SK-N-SH treated with all-trans-retinoic acid at 6 μM for 48 hours (cell line): ENCODE results near the gene NCAM1.

ENCODE experiments used
- ATAC-seq: fragments of 200-7000 bp; cut with Tn5 transposase; 3 replicates; pipeline ENCODE4 v1.9.1; 2020; ENCODE audit warnings: mild to moderate bottlenecking, moderate library complexity
- ARNTL ChIP-seq: fragments of 450-650 bp; formaldehyde crosslinking; IDR thresholded peaks from 2 replicates; pipeline ENCODE4 v1.5.0; 2020; ENCODE audit warnings: low read depth, mild to moderate bottlenecking, moderate library complexity, borderline replicate concordance
- CSDC2 ChIP-seq: fragments of 250-450 bp; sonication (Bioruptor Pico); IDR thresholded peaks from 2 replicates; pipeline ENCODE4 v1.5.0; 2020; ENCODE audit warnings: mild to moderate bottlenecking, moderate library complexity
- ESRRG ChIP-seq: fragments of 250-450 bp; sonication (Bioruptor Pico); IDR thresholded peaks from 2 replicates; pipeline ENCODE4 v1.6.1; 2021; ENCODE audit warnings: mild to moderate bottlenecking
- GLIS3 ChIP-seq: fragments of 250-450 bp; sonication (Bioruptor Pico); IDR thresholded peaks from 2 replicates; pipeline ENCODE4 v1.5.0; 2020; ENCODE audit warnings: mild to moderate bottlenecking, moderate library complexity
- ISL1 ChIP-seq: fragments of 250-450 bp; sonication (Bioruptor Pico); IDR thresholded peaks from 2 replicates; pipeline ENCODE4 v2.1.2; 2022; ENCODE audit warnings: mild to moderate bottlenecking, moderate library complexity
- OSR1 ChIP-seq: fragments of 250-450 bp; sonication (Bioruptor Pico); IDR thresholded peaks from 2 replicates; pipeline ENCODE4 v1.8.0; 2022; ENCODE audit warnings: moderate library complexity, mild to moderate bottlenecking, inconsistent platforms
- RARB ChIP-seq: fragments of 250-450 bp; sonication (Bioruptor Pico); IDR thresholded peaks from 2 replicates; pipeline ENCODE4 v1.8.0; 2021; ENCODE audit warnings: mild to moderate bottlenecking, moderate library complexity
- SNAI2 ChIP-seq: fragments of 250-450 bp; sonication (Bioruptor Pico); IDR thresholded peaks from 2 replicates; pipeline ENCODE4 v1.5.0; 2020; ENCODE audit warnings: mild to moderate bottlenecking, moderate library complexity
- TCF4 ChIP-seq: fragments of 250-450 bp; sonication (Bioruptor Pico); IDR thresholded peaks from 2 replicates; pipeline ENCODE4 v1.8.0; 2021; ENCODE audit warnings: mild to moderate bottlenecking, moderate library complexity, borderline replicate concordance
- TOX ChIP-seq: fragments of 250-450 bp; sonication (Bioruptor Pico); IDR thresholded peaks from 2 replicates; pipeline ENCODE4 v1.8.0; 2021; ENCODE audit warnings: mild to moderate bottlenecking, moderate library complexity, borderline replicate concordance
- ZC3H10 ChIP-seq: fragments of 250-450 bp; sonication (Bioruptor Pico); IDR thresholded peaks from 2 replicates; pipeline ENCODE4 v1.5.1; 2021; ENCODE audit warnings: mild to moderate bottlenecking, moderate library complexity
- ZFP30 ChIP-seq: fragments of 450-650 bp; formaldehyde crosslinking; IDR thresholded peaks from 2 replicates; pipeline ENCODE4 v1.5.0; 2022; ENCODE audit warnings: mild to moderate bottlenecking, moderate library complexity
- ZNF70 ChIP-seq: fragments of 450-650 bp; formaldehyde crosslinking; IDR thresholded peaks from 2 replicates; pipeline ENCODE4 v1.5.0; 2020; ENCODE audit warnings: mild to moderate bottlenecking, moderate library complexity
- TF ChIP-seq, protein P1 (sequence below): fragments of 250-450 bp; sonication (Bioruptor Pico); IDR thresholded peaks from 2 replicates; pipeline ENCODE4 v1.5.0; 2020; ENCODE audit warnings: mild to moderate bottlenecking, moderate library complexity
- TF ChIP-seq, protein P2 (sequence below): fragments of 250-450 bp; sonication (Bioruptor Pico); IDR thresholded peaks from 2 replicates; pipeline ENCODE4 v1.5.1; 2020; ENCODE audit warnings: low read depth, mild to moderate bottlenecking, moderate library complexity
- TF ChIP-seq, protein P3 (sequence below): fragments of 250-450 bp; sonication (Bioruptor Pico); IDR thresholded peaks from 2 replicates; pipeline ENCODE4 v1.5.1; 2021; ENCODE audit warnings: mild to moderate bottlenecking, moderate library complexity
- TF ChIP-seq, protein P4 (sequence below): fragments of 250-450 bp; sonication (Bioruptor Pico); IDR thresholded peaks from 2 replicates; pipeline ENCODE4 v1.8.0; 2021; ENCODE audit warnings: low read depth, mild to moderate bottlenecking, moderate library complexity, borderline replicate concordance
- TF ChIP-seq, protein P5 (sequence below): fragments of 250-450 bp; sonication (Bioruptor Pico); IDR thresholded peaks from 2 replicates; pipeline ENCODE4 v1.8.0; 2020; ENCODE audit warnings: mild to moderate bottlenecking, moderate library complexity, borderline replicate concordance

NCAM1 gene

DNA sequence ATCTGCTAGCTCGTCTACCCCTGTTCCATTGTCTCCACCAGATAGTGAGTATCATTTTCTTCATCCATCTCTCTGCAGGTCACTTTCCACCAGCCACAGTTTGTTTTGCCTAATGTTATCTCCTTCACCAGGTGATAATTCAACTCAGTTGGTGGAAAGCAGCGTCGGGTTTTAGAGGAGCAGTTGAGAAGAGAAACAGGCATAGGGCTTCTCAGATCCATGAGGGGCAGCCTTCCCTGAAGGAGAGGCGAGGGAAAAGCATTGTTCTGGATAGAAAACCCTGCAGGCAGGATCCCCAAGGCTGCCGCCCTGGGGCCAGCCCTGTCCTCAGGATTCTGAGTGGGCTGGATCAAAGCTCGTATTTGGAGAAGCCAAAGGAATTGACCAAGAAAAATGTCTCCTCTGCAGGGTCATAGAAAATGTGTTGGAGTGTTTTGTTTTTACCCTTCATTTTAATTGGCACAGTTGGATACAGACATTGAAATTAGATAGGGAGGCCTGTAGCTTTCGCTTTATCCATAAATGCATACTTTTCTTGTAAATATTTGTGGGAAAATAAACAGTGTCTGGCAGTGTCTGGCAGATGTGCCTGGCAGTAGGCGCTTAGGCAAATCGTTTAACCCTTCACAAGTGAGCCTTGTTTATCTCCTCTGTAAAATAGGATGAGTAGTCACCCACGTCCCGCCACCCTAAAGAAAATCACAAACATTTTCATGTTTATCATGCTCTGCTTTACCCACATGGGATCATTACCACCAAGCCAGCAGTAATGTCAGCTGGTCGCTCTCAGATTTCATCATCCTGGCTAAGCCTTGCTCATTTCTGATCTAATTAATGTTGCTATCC is 279.8 kb downstream of the NCAM1 start:
- peak; percentile 39; the same call in 1 of the 3 replicates for ATAC-seq
- TF ChIP-seq ESRRG (CRISPR knock-in tag) (no peak), ARNTL (CRISPR knock-in tag) (no peak), OSR1 (CRISPR knock-in tag) (no peak), ZNF70 (no peak), ZFP30 (no peak), TOX (CRISPR knock-in tag) (no peak), GLIS3 (no peak)
- TF ChIP-seq, protein P1, sequence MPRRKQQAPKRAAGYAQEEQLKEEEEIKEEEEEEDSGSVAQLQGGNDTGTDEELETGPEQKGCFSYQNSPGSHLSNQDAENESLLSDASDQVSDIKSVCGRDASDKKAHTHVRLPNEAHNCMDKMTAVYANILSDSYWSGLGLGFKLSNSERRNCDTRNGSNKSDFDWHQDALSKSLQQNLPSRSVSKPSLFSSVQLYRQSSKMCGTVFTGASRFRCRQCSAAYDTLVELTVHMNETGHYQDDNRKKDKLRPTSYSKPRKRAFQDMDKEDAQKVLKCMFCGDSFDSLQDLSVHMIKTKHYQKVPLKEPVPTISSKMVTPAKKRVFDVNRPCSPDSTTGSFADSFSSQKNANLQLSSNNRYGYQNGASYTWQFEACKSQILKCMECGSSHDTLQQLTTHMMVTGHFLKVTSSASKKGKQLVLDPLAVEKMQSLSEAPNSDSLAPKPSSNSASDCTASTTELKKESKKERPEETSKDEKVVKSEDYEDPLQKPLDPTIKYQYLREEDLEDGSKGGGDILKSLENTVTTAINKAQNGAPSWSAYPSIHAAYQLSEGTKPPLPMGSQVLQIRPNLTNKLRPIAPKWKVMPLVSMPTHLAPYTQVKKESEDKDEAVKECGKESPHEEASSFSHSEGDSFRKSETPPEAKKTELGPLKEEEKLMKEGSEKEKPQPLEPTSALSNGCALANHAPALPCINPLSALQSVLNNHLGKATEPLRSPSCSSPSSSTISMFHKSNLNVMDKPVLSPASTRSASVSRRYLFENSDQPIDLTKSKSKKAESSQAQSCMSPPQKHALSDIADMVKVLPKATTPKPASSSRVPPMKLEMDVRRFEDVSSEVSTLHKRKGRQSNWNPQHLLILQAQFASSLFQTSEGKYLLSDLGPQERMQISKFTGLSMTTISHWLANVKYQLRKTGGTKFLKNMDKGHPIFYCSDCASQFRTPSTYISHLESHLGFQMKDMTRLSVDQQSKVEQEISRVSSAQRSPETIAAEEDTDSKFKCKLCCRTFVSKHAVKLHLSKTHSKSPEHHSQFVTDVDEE, result no peak
- TF ChIP-seq, protein P2, sequence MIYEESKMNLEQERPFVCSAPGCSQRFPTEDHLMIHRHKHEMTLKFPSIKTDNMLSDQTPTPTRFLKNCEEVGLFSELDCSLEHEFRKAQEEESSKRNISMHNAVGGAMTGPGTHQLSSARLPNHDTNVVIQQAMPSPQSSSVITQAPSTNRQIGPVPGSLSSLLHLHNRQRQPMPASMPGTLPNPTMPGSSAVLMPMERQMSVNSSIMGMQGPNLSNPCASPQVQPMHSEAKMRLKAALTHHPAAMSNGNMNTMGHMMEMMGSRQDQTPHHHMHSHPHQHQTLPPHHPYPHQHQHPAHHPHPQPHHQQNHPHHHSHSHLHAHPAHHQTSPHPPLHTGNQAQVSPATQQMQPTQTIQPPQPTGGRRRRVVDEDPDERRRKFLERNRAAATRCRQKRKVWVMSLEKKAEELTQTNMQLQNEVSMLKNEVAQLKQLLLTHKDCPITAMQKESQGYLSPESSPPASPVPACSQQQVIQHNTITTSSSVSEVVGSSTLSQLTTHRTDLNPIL (CRISPR knock-in tag), result no peak

DNA sequence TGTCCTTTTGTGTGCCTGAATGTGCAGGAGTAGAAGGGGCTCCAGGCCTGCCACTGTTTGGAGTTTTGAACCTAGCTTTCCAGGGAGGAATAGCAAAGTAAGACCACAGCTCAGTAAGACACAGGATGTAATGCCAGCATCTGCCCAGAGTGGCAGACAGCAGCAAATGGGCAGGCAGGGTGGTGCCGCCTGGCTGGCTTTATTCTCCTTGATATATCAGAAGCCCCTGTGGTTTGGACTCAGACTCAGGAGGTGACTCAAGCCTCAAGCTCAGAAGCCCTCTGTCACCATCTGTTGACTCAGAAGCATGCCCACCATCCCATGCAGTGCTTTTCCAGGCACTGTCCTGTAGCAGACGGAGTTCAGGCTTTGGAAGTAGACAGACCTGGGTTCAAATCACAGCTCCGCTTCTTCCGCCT is 280.4 kb downstream of the NCAM1 start:
- ATAC-seq, result peak; percentile 57

DNA sequence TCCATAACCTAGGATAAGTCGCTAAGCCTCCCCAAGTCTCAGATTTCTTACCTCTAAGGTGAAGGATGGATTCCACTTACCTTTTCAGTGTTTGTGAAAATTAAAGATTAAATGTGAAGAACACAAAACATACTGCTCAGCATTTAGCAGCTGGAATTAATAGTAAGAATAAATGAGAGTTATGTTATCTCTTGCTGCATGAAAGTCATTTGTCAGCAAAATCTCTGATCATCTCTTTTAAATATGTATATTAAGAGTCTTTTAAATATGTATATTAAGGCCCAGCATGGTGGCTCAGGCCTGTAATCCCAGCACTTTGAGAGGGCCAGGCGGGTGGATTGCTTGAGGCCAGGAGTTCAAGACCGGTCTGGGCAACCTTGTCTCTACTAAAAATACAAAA is 280.8 kb downstream of the NCAM1 start:
- TF ChIP-seq ZC3H10 (CRISPR knock-in tag) (no peak), CSDC2 (CRISPR knock-in tag) (no peak)
- TF ChIP-seq, protein P3, sequence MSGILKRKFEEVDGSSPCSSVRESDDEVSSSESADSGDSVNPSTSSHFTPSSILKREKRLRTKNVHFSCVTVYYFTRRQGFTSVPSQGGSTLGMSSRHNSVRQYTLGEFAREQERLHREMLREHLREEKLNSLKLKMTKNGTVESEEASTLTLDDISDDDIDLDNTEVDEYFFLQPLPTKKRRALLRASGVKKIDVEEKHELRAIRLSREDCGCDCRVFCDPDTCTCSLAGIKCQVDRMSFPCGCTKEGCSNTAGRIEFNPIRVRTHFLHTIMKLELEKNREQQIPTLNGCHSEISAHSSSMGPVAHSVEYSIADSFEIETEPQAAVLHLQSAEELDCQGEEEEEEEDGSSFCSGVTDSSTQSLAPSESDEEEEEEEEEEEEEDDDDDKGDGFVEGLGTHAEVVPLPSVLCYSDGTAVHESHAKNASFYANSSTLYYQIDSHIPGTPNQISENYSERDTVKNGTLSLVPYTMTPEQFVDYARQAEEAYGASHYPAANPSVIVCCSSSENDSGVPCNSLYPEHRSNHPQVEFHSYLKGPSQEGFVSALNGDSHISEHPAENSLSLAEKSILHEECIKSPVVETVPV, result no peak
- TF ChIP-seq, protein P2 (CRISPR knock-in tag), result no peak
- TF ChIP-seq, protein P4, sequence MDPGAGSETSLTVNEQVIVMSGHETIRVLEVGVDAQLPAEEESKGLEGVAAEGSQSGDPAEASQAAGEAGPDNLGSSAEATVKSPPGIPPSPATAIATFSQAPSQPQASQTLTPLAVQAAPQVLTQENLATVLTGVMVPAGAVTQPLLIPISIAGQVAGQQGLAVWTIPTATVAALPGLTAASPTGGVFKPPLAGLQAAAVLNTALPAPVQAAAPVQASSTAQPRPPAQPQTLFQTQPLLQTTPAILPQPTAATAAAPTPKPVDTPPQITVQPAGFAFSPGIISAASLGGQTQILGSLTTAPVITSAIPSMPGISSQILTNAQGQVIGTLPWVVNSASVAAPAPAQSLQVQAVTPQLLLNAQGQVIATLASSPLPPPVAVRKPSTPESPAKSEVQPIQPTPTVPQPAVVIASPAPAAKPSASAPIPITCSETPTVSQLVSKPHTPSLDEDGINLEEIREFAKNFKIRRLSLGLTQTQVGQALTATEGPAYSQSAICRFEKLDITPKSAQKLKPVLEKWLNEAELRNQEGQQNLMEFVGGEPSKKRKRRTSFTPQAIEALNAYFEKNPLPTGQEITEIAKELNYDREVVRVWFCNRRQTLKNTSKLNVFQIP, result no peak
- no peak for ATAC-seq

More for the DNA sequence above, 280.4 kb downstream of the NCAM1 start:
- TF ChIP-seq RARB (CRISPR knock-in tag) (no peak), GLIS3 (no peak), SNAI2 (CRISPR knock-in tag) (no peak), CSDC2 (CRISPR knock-in tag) (no peak), TOX (CRISPR knock-in tag) (no peak), ISL1 (no peak), ZNF70 (no peak), TCF4 (no peak)
- TF ChIP-seq, protein P2 (CRISPR knock-in tag), result no peak
- TF ChIP-seq, protein P4, result no peak
- TF ChIP-seq, protein P5, sequence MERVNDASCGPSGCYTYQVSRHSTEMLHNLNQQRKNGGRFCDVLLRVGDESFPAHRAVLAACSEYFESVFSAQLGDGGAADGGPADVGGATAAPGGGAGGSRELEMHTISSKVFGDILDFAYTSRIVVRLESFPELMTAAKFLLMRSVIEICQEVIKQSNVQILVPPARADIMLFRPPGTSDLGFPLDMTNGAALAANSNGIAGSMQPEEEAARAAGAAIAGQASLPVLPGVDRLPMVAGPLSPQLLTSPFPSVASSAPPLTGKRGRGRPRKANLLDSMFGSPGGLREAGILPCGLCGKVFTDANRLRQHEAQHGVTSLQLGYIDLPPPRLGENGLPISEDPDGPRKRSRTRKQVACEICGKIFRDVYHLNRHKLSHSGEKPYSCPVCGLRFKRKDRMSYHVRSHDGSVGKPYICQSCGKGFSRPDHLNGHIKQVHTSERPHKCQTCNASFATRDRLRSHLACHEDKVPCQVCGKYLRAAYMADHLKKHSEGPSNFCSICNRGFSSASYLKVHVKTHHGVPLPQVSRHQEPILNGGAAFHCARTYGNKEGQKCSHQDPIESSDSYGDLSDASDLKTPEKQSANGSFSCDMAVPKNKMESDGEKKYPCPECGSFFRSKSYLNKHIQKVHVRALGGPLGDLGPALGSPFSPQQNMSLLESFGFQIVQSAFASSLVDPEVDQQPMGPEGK (CRISPR knock-in tag), result no peak
- TF ChIP-seq, all 23 proteins: peak for 0
